SK-N-SH (cell line): ENCODE data around the gene PHYH.

Experiments used
- CHD2 ChIP-seq: fragments of 150-350 bp; IDR thresholded peaks from 2 replicates; pipeline ENCODE4 v1.6.1; 2018; ENCODE audit warnings: low read length; ENCODE audit not compliant: partially characterized antibody
- CTCF ChIP-seq: fragments of 200-600 bp; sonication (generic); IDR thresholded peaks from 2 replicates; pipeline ENCODE4 v1.6.1; 2017; ENCODE audit warnings: antibody characterized with exemption, mild to moderate bottlenecking, moderate library complexity
- EP300 ChIP-seq, 2 experiments: IDR thresholded peaks; 2 replicates each; pipeline versions ENCODE4 v1.4.0 to v1.6.1; 2012; ENCODE audit warnings: borderline replicate concordance in 1 of 2, low read depth in 1 of 2, low read length in 1 of 2
- EZH2phosphoT487 ChIP-seq: fragments of 200-600 bp; sonication (generic); IDR thresholded peaks from 2 replicates; pipeline ENCODE4 v1.6.1; 2017; ENCODE audit warnings: low read depth, mixed run types, mild to moderate bottlenecking, antibody characterized with exemption, moderate library complexity, borderline replicate concordance
- FOXJ3 ChIP-seq: sonication (generic); formaldehyde crosslinking; IDR thresholded peaks from 2 replicates; pipeline ENCODE4 v1.5.1; 2020; ENCODE audit warnings: mild to moderate bottlenecking, missing genetic modification reagents
- GABPA ChIP-seq: IDR thresholded peaks from 2 replicates; pipeline ENCODE4 v1.4.0; 2012; ENCODE audit warnings: low read depth, mild to moderate bottlenecking
- MXI1 ChIP-seq: IDR thresholded peaks from 2 replicates; pipeline ENCODE4 v1.6.1; 2012; ENCODE audit warnings: mild to moderate bottlenecking, low read depth, low read length, improper control_type of control experiment
- PBX3 ChIP-seq: IDR thresholded peaks from 2 replicates; pipeline ENCODE4; 2012
- RAD21 ChIP-seq: IDR thresholded peaks from 2 replicates; pipeline ENCODE4 v1.6.1; 2012; ENCODE audit warnings: mild to moderate bottlenecking, low read length

GRCh38 chr10:13291061-13291460 lies 8.8 kb downstream of the PHYH start:
- TF ChIP-seq CTCF = no peak
- TF ChIP-seq FOXJ3 = no peak
- no peak for TF ChIP-seq MXI1
- TF ChIP-seq RAD21 = no peak
- no peak for TF ChIP-seq GABPA
- no peak for TF ChIP-seq EZH2phosphoT487
- no peak for TF ChIP-seq EP300 (IDR thresholded peaks at IDR 0.05; ENCODE audit: borderline replicate concordance in 1 of 2, low read depth in 1 of 2, low read length in 1 of 2)
- no peak for TF ChIP-seq CHD2
- no peak for TF ChIP-seq PBX3
